ENCODE data around the gene RCL1. TPM values are rescaled to one million over a fixed set of nuclear protein-coding genes. Genes with fewer than 3 reads are reported as not detected.

The RCL1 gene
- total and polyA plus RNA-seq, 2 donors (not counting 3 experiments of a cell fraction or from before 2014, with no cell fraction given): 12.9 to 13.2 TPM

DNA sequence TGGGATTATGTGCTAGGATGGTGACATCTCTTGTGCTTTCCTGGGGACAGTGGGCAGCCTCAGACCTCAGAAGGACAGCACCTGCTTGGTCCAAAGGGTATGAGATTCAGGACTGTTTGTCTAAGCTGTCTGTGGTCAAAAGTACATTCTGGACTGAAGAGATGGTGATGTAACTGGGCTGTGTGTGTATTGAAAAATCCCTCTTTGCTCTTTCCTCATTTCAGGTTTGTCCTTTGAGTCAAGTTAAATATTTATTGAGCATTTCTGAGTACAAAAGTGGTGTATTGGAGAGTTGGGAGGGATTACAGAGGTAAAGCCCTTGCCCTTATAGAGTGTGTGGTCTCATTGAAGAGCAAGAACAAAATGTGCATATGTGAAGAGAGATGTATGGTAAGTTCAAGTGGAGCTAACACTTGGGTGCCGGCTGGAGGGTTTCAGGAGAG lies 46.7 kb downstream of the RCL1 start:
- Histone ChIP-seq H2AFZ (ENCODE audit: low read depth, low read length) (no peak overlapping the region), H4K20me1 (replicated peaks; ENCODE audit: control insufficient read depth, extremely low read depth, insufficient read depth, low read length) (no peaks in the 10 kb centered on the region), H3K9ac (replicated peaks; ENCODE audit: extremely low read depth, insufficient read depth, low read length) (no peak overlapping the region), H3K36me3 (ENCODE audit: control insufficient read depth in 2 of 2, extremely low read depth in 1 of 2, insufficient read depth in 2 of 2, low read length in 2 of 2) (no peaks in the 10 kb centered on the region), H3K27me3 (ENCODE audit: control insufficient read depth in 2 of 2, insufficient read depth in 2 of 2, low read length in 2 of 2) (no peaks in the 10 kb centered on the region), H3K4me2 (ENCODE audit: insufficient read depth, low read length) (no peak overlapping the region), H3K4me3 (replicated peaks in 1 of 3; ENCODE audit: insufficient read depth in 1 of 3, low read depth in 1 of 3, low read length in 3 of 3) (no peak overlapping the region), H3K79me2 (ENCODE audit: control insufficient read depth, insufficient read depth, low read length) (no peaks in the 10 kb centered on the region), H3K9me3 (replicated peaks; ENCODE audit: control insufficient read depth, insufficient read depth, low read length) (no peaks in the 10 kb centered on the region), H3K9me1 (replicated peaks; ENCODE audit: control insufficient read depth, extremely low read depth, insufficient read depth, low read length) (no peaks in the 10 kb centered on the region), H3K4me1 (ENCODE audit: control insufficient read depth, extremely low read depth, insufficient read depth, low read length) (peaks cover 6% of the 10 kb centered on the region), H3K27ac (ENCODE audit: insufficient read depth, low read depth, low read length) (no peak overlapping the region)
- ChIA-PET POLR2A (no interaction called here), CTCF (interaction anchor here (1.1 to 1.5 kb wide), 2 partner anchors 76 to 101 kb away, joined by 3 read pairs; no protein-coding TSS in a partner anchor)
- TF ChIP-seq, protein P1, sequence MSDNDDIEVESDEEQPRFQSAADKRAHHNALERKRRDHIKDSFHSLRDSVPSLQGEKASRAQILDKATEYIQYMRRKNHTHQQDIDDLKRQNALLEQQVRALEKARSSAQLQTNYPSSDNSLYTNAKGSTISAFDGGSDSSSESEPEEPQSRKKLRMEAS (IDR thresholded peaks at IDR 0.05; ENCODE audit: insufficient read depth, insufficient read length): no peak
- TF ChIP-seq EZH2 (IDR thresholded peaks at IDR 0.05; ENCODE audit: borderline replicate concordance, low read depth, low read length, severe bottlenecking) (no peak), POLR2AphosphoS5 (IDR thresholded peaks at IDR 0.05; ENCODE audit: insufficient read depth, low read depth, low read length) (no peak), GATA2 (IDR thresholded peaks at IDR 0.05; ENCODE audit: insufficient read depth, insufficient read length, low read depth, low read length) (no peak), JUN (IDR thresholded peaks at IDR 0.05; ENCODE audit: borderline replicate concordance, insufficient read depth, insufficient read length, low read depth) (no peak), POLR2A (IDR thresholded peaks at IDR 0.05; ENCODE audit: low read depth, low read length) (no peak), MYC (IDR thresholded peaks at IDR 0.05; ENCODE audit: low read depth, low read length) (no peak), FOS (IDR thresholded peaks at IDR 0.05; ENCODE audit: borderline replicate concordance, insufficient read depth, low read length) (no peak)
- TF ChIP-seq, protein P2, sequence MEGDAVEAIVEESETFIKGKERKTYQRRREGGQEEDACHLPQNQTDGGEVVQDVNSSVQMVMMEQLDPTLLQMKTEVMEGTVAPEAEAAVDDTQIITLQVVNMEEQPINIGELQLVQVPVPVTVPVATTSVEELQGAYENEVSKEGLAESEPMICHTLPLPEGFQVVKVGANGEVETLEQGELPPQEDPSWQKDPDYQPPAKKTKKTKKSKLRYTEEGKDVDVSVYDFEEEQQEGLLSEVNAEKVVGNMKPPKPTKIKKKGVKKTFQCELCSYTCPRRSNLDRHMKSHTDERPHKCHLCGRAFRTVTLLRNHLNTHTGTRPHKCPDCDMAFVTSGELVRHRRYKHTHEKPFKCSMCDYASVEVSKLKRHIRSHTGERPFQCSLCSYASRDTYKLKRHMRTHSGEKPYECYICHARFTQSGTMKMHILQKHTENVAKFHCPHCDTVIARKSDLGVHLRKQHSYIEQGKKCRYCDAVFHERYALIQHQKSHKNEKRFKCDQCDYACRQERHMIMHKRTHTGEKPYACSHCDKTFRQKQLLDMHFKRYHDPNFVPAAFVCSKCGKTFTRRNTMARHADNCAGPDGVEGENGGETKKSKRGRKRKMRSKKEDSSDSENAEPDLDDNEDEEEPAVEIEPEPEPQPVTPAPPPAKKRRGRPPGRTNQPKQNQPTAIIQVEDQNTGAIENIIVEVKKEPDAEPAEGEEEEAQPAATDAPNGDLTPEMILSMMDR (IDR thresholded peaks at IDR 0.05; ENCODE audit: extremely low read depth in 1 of 2, insufficient read depth in 1 of 2, low read depth in 1 of 2, low read length in 2 of 2): no peak
- no peak for FAIRE-seq
- intact Hi-C loops (cut with micrococcal nuclease) (no loop called here), dilution Hi-C loops (cut with MboI; ENCODE audit: extremely low pct_ligation_motif_present, low sequenced_read_pairs) (no loop called here)
- no TSS peak for BruUV-seq (replicated peaks)
- no peak for DNase-seq (ENCODE audit: low read depth, low spot score)

Data from endothelial cell of umbilical vein (primary cell).